ENCODE data around the gene CAMK4.

- TF ChIP-seq CTCF (IDR thresholded peaks at IDR 0.05 in 8 of 11, conservative IDR thresholded peaks at IDR 0.05 in 3 of 11) (no peak), POLR2A (IDR thresholded peaks at IDR 0.05) (no peak), POLR2AphosphoS5 (IDR thresholded peaks at IDR 0.05) (no peak)
Measured at GRCh38 chr5:111277061-111277460, 52.9 kb downstream of the CAMK4 start.
